GM18907 (cell line): ENCODE data around the gene TIMM23B.
"Not testable (repeated sequence)": the region's sequence is repeated elsewhere in the genome, so short reads cannot be mapped to it uniquely, and the experiment has no call there.

ENCODE experiments used
- ATAC-seq: cut with Tn5 transposase; IDR thresholded peaks from one replicate; pipeline ENCODE4 v1.9.1; 2021; ENCODE audit warnings: mild to moderate bottlenecking, moderate library complexity; ENCODE audit not compliant: unreplicated experiment

TIMM23B gene

GRCh38 chr10:49941447-49942338, at the start of gene TIMM23B, which contains the start of gene PARG:
TIMM23B (plus strand) TSS chr10:49942053; CDS start chr10:49942195, 142 bp downstream.
PARG (minus strand) TSS chr10:49942027; CDS start chr10:49941725, 302 bp downstream.
- peak; percentile 84 for ATAC-seq

- not testable (repeated sequence) for ATAC-seq
These were observed 41.9 kb upstream of the TIMM23B start for GRCh38 chr10:49899999-49900398.

DNA sequence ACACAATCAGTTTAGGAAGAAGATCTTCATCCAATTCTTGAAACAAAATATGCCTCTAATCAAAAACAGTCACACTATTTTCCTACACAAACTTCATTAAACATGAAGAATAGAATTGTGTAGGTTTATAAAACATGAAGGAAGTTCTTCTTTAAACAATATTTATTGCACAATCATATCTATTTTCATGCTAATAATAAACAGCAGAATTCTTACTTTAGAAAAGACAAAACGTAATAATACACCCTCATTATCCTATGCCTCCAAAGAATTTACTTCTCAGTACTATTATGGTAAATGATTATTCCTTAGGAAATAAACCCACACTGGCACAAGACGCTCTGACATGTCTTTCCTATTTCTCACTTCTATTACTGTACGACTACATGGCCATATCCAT, 41.4 kb upstream of the TIMM23B start:
- ATAC-seq, result not testable (repeated sequence)

GRCh38 chr10:49903829-49904228, 38.0 kb upstream of the TIMM23B start:
- ATAC-seq, result not testable (repeated sequence)

- not testable (repeated sequence) for ATAC-seq
These were observed 33.4 kb upstream of the TIMM23B start for GRCh38 chr10:49908290-49909080.

- not testable (repeated sequence) for ATAC-seq
These were observed 31.6 kb upstream of the TIMM23B start for GRCh38 chr10:49910295-49910694.

DNA sequence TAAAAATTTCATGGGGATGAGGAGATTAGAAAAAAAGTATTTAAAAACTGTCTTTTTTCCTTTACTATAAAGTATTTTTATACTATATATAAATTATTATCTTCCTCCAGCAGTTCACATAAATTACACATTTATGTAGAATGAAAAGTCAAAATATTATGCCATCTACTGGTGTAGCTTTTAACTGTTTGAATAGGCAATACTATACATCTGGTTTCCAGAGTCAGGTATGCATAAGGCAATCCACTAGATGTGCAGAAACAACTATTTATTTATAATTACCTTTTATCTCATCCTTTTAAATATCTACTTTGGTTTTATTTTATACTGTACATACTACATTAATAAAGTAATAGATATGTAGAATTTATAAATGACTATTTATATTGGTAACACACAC, 25.4 kb upstream of the TIMM23B start:
- ATAC-seq, result not testable (repeated sequence)

DNA sequence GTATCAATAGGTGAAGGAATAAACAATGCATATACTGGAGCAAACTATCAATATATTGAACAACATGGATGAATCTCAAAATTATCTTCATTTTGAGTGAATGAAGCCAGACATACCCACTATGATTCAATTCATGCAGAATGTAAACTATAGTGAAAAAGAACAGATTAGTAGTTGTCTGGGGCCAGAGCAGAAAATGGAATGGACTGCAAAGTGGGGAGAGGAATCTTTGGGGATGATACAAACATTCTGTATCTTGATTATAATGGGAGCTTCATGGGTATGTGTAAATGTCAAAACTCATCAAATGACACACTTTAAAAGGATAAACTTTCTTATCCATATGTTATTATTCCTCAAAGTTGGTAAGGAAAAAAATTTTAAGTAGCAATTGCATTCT, 23.9 kb upstream of the TIMM23B start:
- ATAC-seq, result not testable (repeated sequence)

DNA sequence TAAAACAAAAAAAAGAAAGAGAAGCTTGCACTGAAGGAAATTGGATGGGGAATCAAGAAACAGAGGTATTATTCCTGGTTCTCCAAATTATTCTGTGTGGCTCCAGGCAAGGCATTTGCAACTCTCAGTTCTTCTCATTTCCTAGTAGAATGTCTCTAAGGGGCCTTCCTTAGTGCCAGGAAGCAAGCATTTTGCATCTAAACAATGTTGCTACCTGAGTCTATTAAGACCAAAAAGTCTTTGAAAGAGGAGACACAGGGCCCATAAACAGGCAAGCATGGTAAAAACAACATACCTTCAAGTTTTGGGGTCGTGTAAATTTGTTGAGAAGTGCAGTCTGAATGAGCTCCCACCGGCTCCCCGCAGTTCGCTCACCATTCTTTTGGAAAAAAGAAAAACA, 19.8 kb upstream of the TIMM23B start:
- not testable (repeated sequence) for ATAC-seq

GRCh38 chr10:49923572-49923971, 18.3 kb upstream of the TIMM23B start:
- ATAC-seq, result not testable (repeated sequence)

- ATAC-seq, result not testable (repeated sequence)
These were observed 10.6 kb upstream of the TIMM23B start for GRCh38 chr10:49931276-49931675.

GRCh38 chr10:49931959-49932728, 9.7 kb upstream of the TIMM23B start:
- ATAC-seq, result not testable (repeated sequence)

DNA sequence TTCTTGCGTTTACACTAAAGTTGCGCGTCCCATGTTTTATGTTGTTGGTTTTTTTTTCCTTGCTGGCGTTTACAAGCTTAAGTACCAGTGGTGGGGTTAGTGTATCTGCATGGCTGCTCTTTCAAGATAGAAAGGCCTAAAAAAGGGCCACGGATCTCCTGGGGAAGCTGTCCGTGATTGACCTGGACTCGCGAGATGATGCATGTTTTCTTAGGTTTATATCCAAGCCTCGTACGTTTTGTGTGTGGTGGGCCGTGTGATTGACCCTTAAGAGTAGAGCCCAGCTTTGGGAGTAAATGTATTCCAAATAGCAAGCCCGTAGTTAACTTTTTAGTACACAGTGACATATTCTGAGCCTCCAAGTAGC, 469 bp downstream of the TIMM23B start:
- ATAC-seq, result peak; percentile 14

GRCh38 chr10:49943607-49944006, 1.8 kb downstream of the TIMM23B start:
- not testable (repeated sequence) for ATAC-seq

DNA sequence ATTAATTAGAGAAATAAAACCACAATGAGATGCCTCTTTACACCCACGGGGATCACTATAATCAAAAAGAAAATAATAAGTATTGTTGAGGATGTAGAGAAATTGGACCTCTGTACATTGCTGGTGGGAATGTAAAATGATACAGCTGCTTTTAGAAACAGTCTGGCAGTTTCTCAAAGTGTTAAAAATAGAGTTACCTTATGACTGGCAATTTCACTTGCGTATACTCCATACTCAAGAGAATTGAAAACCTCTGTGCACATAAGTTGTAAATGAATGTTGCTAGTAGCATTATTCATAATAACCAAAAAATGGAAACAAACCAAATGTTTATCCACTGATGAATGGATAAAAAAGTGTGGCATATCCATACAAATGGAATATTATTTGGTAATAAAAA, 6.3 kb downstream of the TIMM23B start:
- peak; percentile 53 for ATAC-seq

- ATAC-seq, result not testable (repeated sequence)
These were observed 6.9 kb downstream of the TIMM23B start for GRCh38 chr10:49948737-49949136.

DNA sequence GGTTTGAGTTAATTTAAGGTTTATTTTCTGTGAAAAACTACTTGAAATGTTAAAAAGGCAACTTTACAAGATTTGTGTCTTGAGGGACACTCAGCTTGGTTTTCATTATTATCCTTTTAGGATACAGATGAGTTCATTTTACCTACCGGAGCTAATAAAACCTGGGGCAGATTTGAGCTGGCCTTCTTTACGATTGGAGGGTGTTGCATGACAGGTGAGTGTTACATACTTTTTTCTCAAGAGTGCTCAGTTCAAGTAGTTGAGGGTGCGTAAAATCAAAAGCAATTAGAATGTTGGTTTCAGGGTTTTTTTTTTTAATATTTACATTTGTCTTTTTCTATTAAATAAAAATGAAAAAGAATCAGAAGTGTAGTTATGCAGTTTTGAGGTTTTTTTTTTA, 10.2 kb downstream of the TIMM23B start:
- not testable (repeated sequence) for ATAC-seq

GRCh38 chr10:49953122-49953521, 11.3 kb downstream of the TIMM23B start:
- not testable (repeated sequence) for ATAC-seq

DNA sequence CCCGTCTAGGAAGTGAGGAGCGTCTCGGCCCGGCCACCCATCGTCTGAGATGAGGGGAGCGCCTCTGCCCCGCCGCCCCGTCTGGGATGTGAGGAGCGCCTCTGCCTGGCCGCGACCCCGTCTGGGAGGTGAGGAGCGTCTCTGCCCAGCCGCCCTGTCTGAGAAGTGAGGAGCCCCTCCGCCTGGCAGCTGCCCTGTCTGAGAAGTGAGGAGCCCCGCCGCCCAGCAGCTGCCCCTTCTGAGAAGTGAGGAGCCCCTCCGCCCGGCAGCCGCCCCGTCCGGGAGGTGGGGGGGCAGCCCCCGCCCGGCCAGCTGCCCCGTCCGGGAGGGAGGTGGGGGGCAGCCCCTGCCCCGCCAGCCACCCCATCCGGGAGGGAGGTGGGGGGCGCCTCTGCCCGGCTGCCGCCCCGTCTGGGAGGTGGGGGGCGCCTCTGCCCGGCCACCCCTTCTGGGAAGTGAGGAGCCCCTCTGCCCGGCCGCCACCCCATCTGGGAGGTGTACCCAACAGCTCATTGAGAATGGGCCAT, 28.5 kb downstream of the TIMM23B start:
- ATAC-seq, result not testable (repeated sequence)

DNA sequence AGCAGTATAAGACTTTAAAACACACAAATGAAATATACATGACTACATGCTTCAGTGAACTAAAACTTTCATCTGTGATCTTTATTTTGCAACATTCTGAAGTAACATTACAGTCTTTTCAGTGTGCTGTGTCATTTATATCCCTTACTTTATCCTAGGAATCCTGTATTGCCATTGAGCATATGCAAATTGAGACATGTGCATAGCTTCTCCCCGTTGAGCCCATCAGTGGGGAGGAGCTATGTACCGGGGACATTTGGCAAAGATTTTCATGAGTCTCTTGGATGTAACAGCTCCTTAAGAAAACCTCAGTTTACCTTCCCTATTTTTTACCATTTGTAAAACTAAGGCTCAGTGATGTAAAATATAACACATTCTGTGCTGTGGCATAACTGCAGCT, 29.6 kb downstream of the TIMM23B start:
- not testable (repeated sequence) for ATAC-seq
